Type B pancreatic cell (in vitro differentiated cells): ENCODE data around the gene PAK5. TPM values are rescaled to one million over a fixed set of nuclear protein-coding genes. Genes with fewer than 3 reads are reported as not detected.

Source experiments
- DNase-seq: peaks from one replicate; pipeline ENCODE4 v3.0.0; 2021; ENCODE audit warnings: mixed read lengths; ENCODE audit not compliant: unreplicated experiment; ENCODE audit errors: extremely low spot score
- H3K27ac Mint-ChIP-seq: 2 replicates; pipeline ENCODE4 v1.8.0; 2021; ENCODE audit warnings: mild to moderate bottlenecking, mixed read lengths
- H3K27me3 Mint-ChIP-seq: 2 replicates; pipeline ENCODE4 v1.8.0; 2021; ENCODE audit warnings: mixed read lengths
- H3K36me3 Mint-ChIP-seq: 2 replicates; pipeline ENCODE4 v1.8.0; 2021; ENCODE audit warnings: mixed read lengths
- H3K4me1 Mint-ChIP-seq: one replicate; pipeline ENCODE4 v1.8.0; 2021; ENCODE audit warnings: mixed read lengths; ENCODE audit not compliant: unreplicated experiment
- H3K4me3 Mint-ChIP-seq: 2 replicates; pipeline ENCODE4 v1.8.0; 2021; ENCODE audit warnings: mild to moderate bottlenecking, mixed read lengths
- H3K9me3 Mint-ChIP-seq: 2 replicates; pipeline ENCODE4 v1.8.0; 2021; ENCODE audit warnings: mixed read lengths
- total RNA-seq: library from RNA; stranded (reverse); gene quantifications from 2 replicates; pipeline ENCODE4 v1.2.1, GENCODE V29; 2021; ENCODE audit warnings: low replicate concordance
- TF ChIP-seq, protein P1 (sequence below): fragments of 200-600 bp; sonication (generic); conservative IDR thresholded peaks from 2 replicates; pipeline ENCODE4 v1.5.0; 2021; ENCODE audit warnings: antibody characterized with exemption, mild to moderate bottlenecking

The PAK5 gene
- total RNA-seq, 1 donor from 2014 or later = 1.8 TPM

DNA sequence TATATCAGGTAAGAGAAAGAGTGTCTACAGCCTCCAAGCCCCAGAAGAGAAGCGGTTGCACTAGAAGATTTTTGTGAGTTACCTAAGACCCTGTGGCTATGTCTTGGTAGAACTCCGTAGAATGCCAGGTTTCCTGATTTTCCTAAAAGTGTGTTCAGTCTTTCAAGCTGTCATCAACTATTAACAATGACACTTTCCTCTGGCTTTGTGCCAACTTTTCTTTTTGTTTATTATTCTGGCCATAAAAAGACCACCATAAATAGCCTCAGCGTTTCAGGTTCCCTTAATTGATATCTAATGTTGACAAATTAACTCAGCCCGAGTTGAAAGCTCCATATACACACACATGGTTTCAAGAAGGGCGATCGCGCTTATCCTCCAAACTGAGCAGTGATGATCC is 1.2 kb downstream of the PAK5 start:
- Mint-ChIP-seq H3K36me3 (no peaks in the 10 kb centered on the region), H3K9me3 (no peaks in the 10 kb centered on the region), H3K4me3 (peak overlapping the region; percentile 89), H3K27me3 (peaks cover 41% of the 10 kb centered on the region), H3K4me1 (peaks cover 5% of the 10 kb centered on the region), H3K27ac (peak overlapping the region; percentile 50)
- TF ChIP-seq, protein P1, sequence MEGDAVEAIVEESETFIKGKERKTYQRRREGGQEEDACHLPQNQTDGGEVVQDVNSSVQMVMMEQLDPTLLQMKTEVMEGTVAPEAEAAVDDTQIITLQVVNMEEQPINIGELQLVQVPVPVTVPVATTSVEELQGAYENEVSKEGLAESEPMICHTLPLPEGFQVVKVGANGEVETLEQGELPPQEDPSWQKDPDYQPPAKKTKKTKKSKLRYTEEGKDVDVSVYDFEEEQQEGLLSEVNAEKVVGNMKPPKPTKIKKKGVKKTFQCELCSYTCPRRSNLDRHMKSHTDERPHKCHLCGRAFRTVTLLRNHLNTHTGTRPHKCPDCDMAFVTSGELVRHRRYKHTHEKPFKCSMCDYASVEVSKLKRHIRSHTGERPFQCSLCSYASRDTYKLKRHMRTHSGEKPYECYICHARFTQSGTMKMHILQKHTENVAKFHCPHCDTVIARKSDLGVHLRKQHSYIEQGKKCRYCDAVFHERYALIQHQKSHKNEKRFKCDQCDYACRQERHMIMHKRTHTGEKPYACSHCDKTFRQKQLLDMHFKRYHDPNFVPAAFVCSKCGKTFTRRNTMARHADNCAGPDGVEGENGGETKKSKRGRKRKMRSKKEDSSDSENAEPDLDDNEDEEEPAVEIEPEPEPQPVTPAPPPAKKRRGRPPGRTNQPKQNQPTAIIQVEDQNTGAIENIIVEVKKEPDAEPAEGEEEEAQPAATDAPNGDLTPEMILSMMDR = no peak
- no peak for DNase-seq

DNA sequence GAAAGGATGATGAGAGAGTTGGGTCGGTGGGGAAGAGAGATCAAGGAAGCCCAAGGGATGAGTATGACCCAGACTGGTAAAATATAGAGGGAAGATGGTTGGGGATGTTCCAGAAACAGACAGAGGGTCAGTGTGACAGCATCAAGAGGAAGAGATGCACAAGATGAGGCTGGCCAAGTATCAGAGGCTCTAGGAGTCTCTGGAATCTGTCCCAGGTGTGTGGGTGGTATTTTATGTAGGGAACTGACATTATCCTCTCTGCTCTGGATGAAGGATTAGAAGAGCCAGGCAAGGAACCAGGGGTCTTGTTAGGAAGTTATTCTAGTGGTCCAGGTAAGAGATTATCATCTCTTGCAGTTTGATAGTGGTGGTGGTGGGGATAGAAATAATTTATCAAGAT is 3.6 kb downstream of the PAK5 start:
- TF ChIP-seq, protein P1 = no peak

DNA sequence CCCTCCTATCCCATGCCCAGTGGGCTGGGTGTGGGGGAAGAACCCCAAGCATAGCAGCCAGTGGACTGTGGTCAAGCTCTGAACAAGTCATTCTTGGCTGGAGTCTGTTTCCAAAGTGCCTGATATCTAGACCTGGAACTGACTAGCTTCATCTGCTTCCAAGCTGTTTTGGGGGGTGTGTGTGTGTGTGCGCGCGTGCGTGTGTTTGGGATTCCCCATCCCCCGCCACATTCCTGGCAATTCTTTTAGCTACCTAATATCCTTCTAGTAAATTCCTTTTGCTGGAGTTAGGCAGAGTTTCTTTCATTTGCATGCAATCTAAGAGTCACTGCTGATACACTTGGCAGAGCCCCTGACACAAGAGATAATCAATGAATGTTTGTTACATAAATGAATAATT is 7.8 kb downstream of the PAK5 start:
- no peaks in the 10 kb centered on the region for H3K9me3 Mint-ChIP-seq
- H3K27ac Mint-ChIP-seq = no peak overlapping the region
- H3K4me1 Mint-ChIP-seq = no peaks in the 10 kb centered on the region
- DNase-seq = no peak
- H3K27me3 Mint-ChIP-seq = peaks cover 18% of the 10 kb centered on the region
- TF ChIP-seq, protein P1 = no peak
- no peak overlapping the region for H3K4me3 Mint-ChIP-seq
- H3K36me3 Mint-ChIP-seq = no peaks in the 10 kb centered on the region

More for the DNA sequence above, 3.6 kb downstream of the PAK5 start:
- Mint-ChIP-seq H3K27me3 (peaks cover 40% of the 10 kb centered on the region), H3K4me3 (no peak overlapping the region), H3K27ac (no peak overlapping the region), H3K9me3 (no peaks in the 10 kb centered on the region), H3K36me3 (no peaks in the 10 kb centered on the region), H3K4me1 (peaks cover 5% of the 10 kb centered on the region)
- DNase-seq = no peak

DNA sequence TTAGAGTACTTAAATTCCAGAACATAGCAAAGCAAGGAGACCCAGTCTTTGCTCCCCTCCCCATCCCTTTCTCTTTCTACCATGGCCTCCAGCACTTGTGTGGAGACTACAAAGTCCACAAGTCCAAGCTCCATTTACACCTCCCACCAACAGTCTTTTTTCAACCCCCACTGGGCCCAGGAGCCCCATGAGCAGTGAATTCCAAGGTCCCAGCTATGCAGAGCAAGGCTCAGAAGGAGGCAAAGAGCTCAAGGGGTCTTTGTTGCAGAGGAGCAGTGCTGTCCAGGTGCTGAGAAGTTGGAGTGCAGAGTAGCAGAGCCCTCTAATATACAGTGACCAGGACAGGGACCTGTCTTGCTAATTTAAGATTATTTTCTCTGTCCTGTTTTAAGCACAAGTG is 9.0 kb downstream of the PAK5 start:
- H3K4me3 Mint-ChIP-seq = no peak overlapping the region
- H3K36me3 Mint-ChIP-seq = no peaks in the 10 kb centered on the region
- H3K9me3 Mint-ChIP-seq = no peaks in the 10 kb centered on the region
- no peak overlapping the region for H3K27ac Mint-ChIP-seq
- DNase-seq = no peak
- peaks cover 8% of the 10 kb centered on the region for H3K27me3 Mint-ChIP-seq
- H3K4me1 Mint-ChIP-seq = peaks cover 4% of the 10 kb centered on the region
- TF ChIP-seq, protein P1 = no peak

DNA sequence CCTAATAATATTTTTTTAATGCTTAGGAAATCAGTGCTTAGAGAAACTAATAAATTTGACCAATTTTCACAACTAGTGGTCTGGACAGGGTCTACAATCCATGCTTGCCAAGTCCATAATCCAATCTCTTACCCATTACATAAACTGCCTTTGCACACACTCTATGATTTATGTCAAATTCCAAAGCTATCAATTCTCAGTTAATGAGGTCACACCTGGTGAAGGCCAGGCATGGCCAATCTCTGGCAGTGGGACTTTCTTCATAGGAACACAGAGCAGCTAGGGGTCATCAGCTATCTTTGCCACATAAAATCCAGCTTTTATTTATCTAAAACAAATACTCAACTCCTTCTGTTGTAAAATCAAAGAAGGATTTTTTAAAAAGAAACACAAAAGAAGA is 21.2 kb downstream of the PAK5 start:
- no peak overlapping the region for H3K4me3 Mint-ChIP-seq
- H3K27me3 Mint-ChIP-seq = peaks cover 4% of the 10 kb centered on the region
- H3K27ac Mint-ChIP-seq = no peak overlapping the region
- DNase-seq = no peak
- H3K4me1 Mint-ChIP-seq = no peaks in the 10 kb centered on the region
- TF ChIP-seq, protein P1 = no peak
- H3K9me3 Mint-ChIP-seq = no peaks in the 10 kb centered on the region
- H3K36me3 Mint-ChIP-seq = no peaks in the 10 kb centered on the region

DNA sequence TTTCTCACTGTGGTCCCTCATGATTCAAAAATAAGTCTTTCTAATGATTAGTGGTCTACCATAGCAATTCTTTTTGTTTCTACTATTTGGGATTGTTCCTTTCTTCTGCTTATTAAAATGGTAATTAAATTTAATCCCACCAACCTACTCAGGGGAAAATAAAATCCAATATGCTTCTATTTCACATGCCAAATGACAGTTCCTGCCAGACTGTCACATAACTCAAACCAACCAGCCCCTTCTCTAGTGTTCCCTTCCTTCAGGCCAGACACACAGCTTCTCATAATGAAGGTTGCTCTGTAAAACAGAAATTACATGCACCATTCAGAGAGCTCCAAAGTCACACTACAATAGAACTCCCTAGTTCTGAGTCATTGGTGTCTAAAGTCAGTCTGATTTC is 23.2 kb downstream of the PAK5 start:
- peaks cover 6% of the 10 kb centered on the region for H3K27me3 Mint-ChIP-seq
- TF ChIP-seq, protein P1 = no peak
- H3K36me3 Mint-ChIP-seq = no peaks in the 10 kb centered on the region
- DNase-seq = no peak
- no peak overlapping the region for H3K4me3 Mint-ChIP-seq
- no peak overlapping the region for H3K27ac Mint-ChIP-seq
- H3K9me3 Mint-ChIP-seq = no peaks in the 10 kb centered on the region
- H3K4me1 Mint-ChIP-seq = no peaks in the 10 kb centered on the region
